Sigmoid colon (tissue), 7 donors: ENCODE results near the gene PCLO. TPM values are rescaled to one million over a fixed set of nuclear protein-coding genes. Genes with fewer than 3 reads are reported as not detected.

Experiments used
- DNase-seq: peaks from one replicate; pipeline ENCODE4 v3.0.0-alpha.2; 2019
- H3K27ac ChIP-seq, 4 donors: fragments of 200-600 bp; sonication (generic); one replicate each; pipeline ENCODE4 v1.5.1; 2016 to 2019; ENCODE audit warnings: mild to moderate bottlenecking in 1 of 4
- H3K27me3 ChIP-seq, 3 donors: fragments of 200-600 bp; sonication (generic); one replicate each; pipeline ENCODE4 v1.5.1; 2019; ENCODE audit warnings: mild to moderate bottlenecking in 1 of 3
- H3K36me3 ChIP-seq, 4 donors: fragments of 200-600 bp; sonication (generic); one replicate each; pipeline ENCODE4 v1.5.1; 2016 to 2019
- H3K4me1 ChIP-seq, 4 donors: fragments of 200-600 bp; sonication (generic); one replicate each; pipeline ENCODE4 v1.5.1; 2017 to 2019
- H3K4me3 ChIP-seq, 4 donors: fragments of 200-600 bp; sonication (generic); one replicate each; pipeline ENCODE4 v1.5.1; 2017 to 2019; ENCODE audit warnings: mild to moderate bottlenecking in 2 of 4, moderate library complexity in 1 of 4
- H3K9me3 ChIP-seq, 4 donors: fragments of 200-600 bp in 3 of 4; sonication (generic) in 3 of 4; one replicate each; pipeline versions ENCODE4 v1.5.1 to v1.6.1; 2013 to 2019
- EP300 ChIP-seq, 4 donors: sonication (generic); formaldehyde crosslinking; IDR thresholded peaks; one replicate each; pipeline ENCODE4 v1.6.1; 2017; ENCODE audit warnings: antibody characterized with exemption in 4 of 4
- POLR2A ChIP-seq, 2 donors: fragments of 450-650 bp; IDR thresholded peaks; one replicate each; pipeline ENCODE4 v1.6.1; 2016; ENCODE audit warnings: antibody characterized with exemption in 2 of 2, mild to moderate bottlenecking in 2 of 2, moderate library complexity in 2 of 2
- POLR2AphosphoS5 ChIP-seq, 4 donors: sonication (generic); formaldehyde crosslinking; IDR thresholded peaks; one replicate each; pipeline ENCODE4 v1.6.1; 2017; ENCODE audit warnings: antibody characterized with exemption in 4 of 4
- WGBS, 2 donors: extraction: QIAGEN DNeasy Blood & Tissue Kit; methylation state at CpG; one replicate each; pipeline ENCODE4 v1.1.7; 2013; 5-methylcytosine and 5-hydroxymethylcytosine counted together
- intact Hi-C: fragments of 100-400 bp; cut with DNase I; formaldehyde crosslinking; loops from one replicate; pipeline ENCODE4 v1.15.1; 2023
- polyA plus RNA-seq, 3 donors: library from polyadenylated mRNA; stranded (reverse); fragments of 200-250 nt; gene quantifications; one replicate each; pipeline ENCODE4 v1.2.3, GENCODE V29; 2013
- total RNA-seq, 4 donors: library from RNA; depleted of rRNA; stranded (reverse); fragments of >200 nt; gene quantifications; one replicate each; pipeline ENCODE4 v1.1.0, GENCODE V29; 2016
- TF ChIP-seq, protein P1 (sequence below), 4 experiments: fragments of 450-650 bp in 3 of 4; fragments of 200-600 bp in 1 of 4; IDR thresholded peaks; one replicate each; pipeline ENCODE4 v1.5.1; 2016 to 2019; ENCODE audit warnings: antibody characterized with exemption in 4 of 4, mild to moderate bottlenecking in 3 of 4, moderate library complexity in 2 of 4
- donor health status: healthy with polysubstance abuse.
- donor health status: Bipolar disorder and iron deficiency.
- donor health status: healthy.

PCLO gene, protein sequence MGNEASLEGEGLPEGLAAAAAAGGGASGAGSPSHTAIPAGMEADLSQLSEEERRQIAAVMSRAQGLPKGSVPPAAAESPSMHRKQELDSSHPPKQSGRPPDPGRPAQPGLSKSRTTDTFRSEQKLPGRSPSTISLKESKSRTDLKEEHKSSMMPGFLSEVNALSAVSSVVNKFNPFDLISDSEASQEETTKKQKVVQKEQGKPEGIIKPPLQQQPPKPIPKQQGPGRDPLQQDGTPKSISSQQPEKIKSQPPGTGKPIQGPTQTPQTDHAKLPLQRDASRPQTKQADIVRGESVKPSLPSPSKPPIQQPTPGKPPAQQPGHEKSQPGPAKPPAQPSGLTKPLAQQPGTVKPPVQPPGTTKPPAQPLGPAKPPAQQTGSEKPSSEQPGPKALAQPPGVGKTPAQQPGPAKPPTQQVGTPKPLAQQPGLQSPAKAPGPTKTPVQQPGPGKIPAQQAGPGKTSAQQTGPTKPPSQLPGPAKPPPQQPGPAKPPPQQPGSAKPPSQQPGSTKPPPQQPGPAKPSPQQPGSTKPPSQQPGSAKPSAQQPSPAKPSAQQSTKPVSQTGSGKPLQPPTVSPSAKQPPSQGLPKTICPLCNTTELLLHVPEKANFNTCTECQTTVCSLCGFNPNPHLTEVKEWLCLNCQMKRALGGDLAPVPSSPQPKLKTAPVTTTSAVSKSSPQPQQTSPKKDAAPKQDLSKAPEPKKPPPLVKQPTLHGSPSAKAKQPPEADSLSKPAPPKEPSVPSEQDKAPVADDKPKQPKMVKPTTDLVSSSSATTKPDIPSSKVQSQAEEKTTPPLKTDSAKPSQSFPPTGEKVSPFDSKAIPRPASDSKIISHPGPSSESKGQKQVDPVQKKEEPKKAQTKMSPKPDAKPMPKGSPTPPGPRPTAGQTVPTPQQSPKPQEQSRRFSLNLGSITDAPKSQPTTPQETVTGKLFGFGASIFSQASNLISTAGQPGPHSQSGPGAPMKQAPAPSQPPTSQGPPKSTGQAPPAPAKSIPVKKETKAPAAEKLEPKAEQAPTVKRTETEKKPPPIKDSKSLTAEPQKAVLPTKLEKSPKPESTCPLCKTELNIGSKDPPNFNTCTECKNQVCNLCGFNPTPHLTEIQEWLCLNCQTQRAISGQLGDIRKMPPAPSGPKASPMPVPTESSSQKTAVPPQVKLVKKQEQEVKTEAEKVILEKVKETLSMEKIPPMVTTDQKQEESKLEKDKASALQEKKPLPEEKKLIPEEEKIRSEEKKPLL (N-terminal part only)
- 1 to 10 TPM; 1.6 to 6.1 (median 3.2) TPM for total RNA-seq
- 1 to 10 TPM; 1.4 to 3.0 (median 2.8) TPM for polyA plus RNA-seq

DNA sequence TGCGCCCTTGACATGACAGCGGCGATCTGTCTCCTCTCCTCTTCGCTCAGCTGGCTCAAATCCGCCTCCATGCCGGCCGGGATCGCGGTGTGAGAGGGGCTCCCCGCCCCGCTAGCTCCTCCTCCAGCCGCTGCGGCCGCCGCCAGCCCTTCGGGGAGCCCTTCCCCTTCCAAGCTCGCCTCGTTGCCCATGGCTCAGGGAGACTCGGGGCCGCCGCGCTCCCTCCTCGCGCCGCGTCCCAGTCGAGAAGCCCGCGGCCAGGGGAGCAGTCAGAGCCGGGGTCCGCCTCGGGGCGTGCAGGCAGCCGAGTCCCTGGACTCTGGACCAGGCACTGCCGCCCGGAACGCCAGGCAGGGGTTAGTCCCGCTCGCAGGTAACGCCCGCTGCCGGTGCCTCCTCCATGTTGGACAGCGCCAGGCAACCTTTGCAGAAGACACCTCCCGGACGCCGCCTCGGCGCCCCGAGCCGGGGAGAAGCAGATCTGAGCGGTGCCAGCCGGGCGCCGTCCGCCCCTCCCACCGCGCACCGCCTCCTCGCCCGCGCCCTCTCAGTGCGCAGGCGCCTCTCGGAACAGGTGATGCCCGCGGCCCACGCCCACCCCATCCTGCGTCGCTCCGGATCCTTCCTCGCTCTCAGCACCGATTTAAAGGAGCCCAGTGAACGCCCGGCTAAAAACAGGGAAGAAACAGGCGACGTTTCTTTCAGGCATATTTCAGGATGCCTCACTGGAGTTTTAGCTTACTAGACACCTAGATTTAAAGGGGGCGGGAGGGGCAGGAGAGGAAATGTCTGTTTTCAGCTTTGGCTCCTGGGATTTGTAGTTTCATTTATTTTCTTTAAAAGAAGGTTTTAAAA lies at the start of gene PCLO:
Gene PCLO, minus strand, starts transcription at position 483 of the 855 bp plus-strand sequence. Its CDS starts 292 bp downstream, at position 191.
- Histone ChIP-seq H3K36me3 (no peaks in the 10 kb centered on the region), H3K4me1 (peaks cover 0 to 14% (median 10%) of the 10 kb centered on the region in 4 donors), H3K9me3 (no peaks in the 10 kb centered on the region), H3K4me3 (peak within 1 kb of the TSS; percentile 35 to 56 (median 50)), H3K27ac (peak within 1 kb of the TSS in 2 of 4 donors; percentile 18 to 64), H3K27me3 (peaks cover 0 to 19% (median 0%) of the 10 kb centered on the region in 3 donors)
- WGBS, 2 donors, result 1% methylated on average over 77 of the region's 77 CpGs
- DNase-seq, result peak; percentile 61
- intact Hi-C loops, result no loop called here
- TF ChIP-seq POLR2A (IDR thresholded peaks at IDR 0.05), result no peak
- TF ChIP-seq, protein P1, sequence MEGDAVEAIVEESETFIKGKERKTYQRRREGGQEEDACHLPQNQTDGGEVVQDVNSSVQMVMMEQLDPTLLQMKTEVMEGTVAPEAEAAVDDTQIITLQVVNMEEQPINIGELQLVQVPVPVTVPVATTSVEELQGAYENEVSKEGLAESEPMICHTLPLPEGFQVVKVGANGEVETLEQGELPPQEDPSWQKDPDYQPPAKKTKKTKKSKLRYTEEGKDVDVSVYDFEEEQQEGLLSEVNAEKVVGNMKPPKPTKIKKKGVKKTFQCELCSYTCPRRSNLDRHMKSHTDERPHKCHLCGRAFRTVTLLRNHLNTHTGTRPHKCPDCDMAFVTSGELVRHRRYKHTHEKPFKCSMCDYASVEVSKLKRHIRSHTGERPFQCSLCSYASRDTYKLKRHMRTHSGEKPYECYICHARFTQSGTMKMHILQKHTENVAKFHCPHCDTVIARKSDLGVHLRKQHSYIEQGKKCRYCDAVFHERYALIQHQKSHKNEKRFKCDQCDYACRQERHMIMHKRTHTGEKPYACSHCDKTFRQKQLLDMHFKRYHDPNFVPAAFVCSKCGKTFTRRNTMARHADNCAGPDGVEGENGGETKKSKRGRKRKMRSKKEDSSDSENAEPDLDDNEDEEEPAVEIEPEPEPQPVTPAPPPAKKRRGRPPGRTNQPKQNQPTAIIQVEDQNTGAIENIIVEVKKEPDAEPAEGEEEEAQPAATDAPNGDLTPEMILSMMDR (IDR thresholded peaks at IDR 0.05), result no peak
- no peak for TF ChIP-seq POLR2AphosphoS5 (IDR thresholded peaks at IDR 0.05)
- no peak for TF ChIP-seq EP300 (IDR thresholded peaks at IDR 0.05)

DNA sequence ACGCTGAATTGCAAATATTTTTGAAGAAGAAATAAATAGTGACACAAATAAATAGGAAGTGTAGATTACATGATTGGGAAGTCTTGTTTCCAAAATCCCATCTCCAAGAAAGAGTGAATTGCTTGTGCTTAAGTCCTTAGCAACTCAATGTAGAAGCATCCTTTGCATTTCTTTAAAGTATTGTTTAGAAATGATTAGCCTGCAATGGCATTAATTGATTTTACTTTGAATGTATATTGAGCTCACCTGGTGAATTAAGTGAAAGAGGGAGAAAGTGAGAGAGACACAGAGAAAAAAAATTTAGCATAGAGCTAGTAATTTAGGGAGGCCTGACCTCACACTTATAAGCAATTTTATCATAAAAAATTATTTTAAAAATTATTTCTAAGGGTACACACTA lies 49.0 kb upstream of the PCLO start:
- 73 to 86% methylated on average over 1 of the region's 1 CpG for WGBS, 2 donors
- no peak for TF ChIP-seq POLR2A (IDR thresholded peaks at IDR 0.05)
- TF ChIP-seq, protein P1 (IDR thresholded peaks at IDR 0.05), result no peak
- no peak for TF ChIP-seq EP300 (IDR thresholded peaks at IDR 0.05)
- TF ChIP-seq POLR2AphosphoS5 (IDR thresholded peaks at IDR 0.05), result no peak
- no peak for DNase-seq
- intact Hi-C loops, result no loop called here
- no peaks in the 10 kb centered on the region for H3K27me3 ChIP-seq
- H3K27ac ChIP-seq, result no peak overlapping the region
- H3K36me3 ChIP-seq, result no peaks in the 10 kb centered on the region
- no peaks in the 10 kb centered on the region for H3K4me1 ChIP-seq
- H3K9me3 ChIP-seq, result no peaks in the 10 kb centered on the region
- H3K4me3 ChIP-seq, result no peak overlapping the region

DNA sequence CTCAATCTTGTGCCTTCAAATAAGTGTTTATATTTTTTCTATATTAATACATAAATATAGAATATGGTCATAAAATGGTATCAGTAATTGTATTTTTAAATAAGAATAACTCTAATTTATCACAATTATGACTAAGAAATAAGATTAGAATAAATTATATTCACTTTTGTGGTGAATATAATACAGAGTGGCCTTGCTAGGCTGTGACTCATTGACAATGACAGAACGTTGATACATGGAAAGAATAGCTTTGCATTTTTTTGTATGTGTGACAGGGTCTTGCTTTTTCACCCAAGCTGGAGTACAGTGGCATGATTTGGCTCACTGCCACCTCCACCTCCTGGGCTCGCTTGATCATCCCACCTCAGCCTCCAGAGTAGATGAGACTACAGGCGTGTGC lies 47.8 kb upstream of the PCLO start:
- no peak overlapping the region for H3K27ac ChIP-seq
- no peaks in the 10 kb centered on the region for H3K9me3 ChIP-seq
- intact Hi-C loops, result no loop called here
- no peaks in the 10 kb centered on the region for H3K36me3 ChIP-seq
- H3K4me3 ChIP-seq, result no peak overlapping the region
- no peak for DNase-seq
- TF ChIP-seq POLR2A (IDR thresholded peaks at IDR 0.05) (no peak), EP300 (IDR thresholded peaks at IDR 0.05) (no peak), POLR2AphosphoS5 (IDR thresholded peaks at IDR 0.05) (no peak)
- TF ChIP-seq, protein P1 (IDR thresholded peaks at IDR 0.05), result no peak
- 79 to 81% methylated on average over 3 of the region's 3 CpGs for WGBS, 2 donors
- H3K27me3 ChIP-seq, result no peaks in the 10 kb centered on the region
- H3K4me1 ChIP-seq, result no peaks in the 10 kb centered on the region

DNA sequence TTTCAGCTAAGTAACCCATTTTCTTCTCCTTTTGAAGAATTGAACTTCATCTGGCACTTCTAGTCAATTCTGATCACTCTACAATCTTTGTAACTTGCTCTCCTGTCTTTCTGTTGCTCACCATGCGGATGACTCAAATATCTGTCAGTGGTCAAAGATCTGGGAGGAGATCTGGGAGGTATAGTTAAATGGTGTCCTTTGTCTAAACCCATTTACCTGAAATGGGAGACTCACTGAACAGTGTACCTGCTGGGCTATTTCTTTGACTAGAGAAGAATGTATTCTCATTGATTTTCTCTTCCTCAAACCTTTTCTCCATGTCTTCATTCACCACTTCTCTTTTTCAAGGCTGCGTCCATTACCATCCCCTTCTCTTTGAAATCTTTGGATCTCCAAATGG lies 42.0 kb upstream of the PCLO start:
- DNase-seq, result no peak
- 92 to 94% methylated on average over 2 of the region's 2 CpGs for WGBS, 2 donors
- no peak overlapping the region for H3K27ac ChIP-seq
- TF ChIP-seq POLR2AphosphoS5 (IDR thresholded peaks at IDR 0.05) (no peak), EP300 (IDR thresholded peaks at IDR 0.05) (no peak), POLR2A (IDR thresholded peaks at IDR 0.05) (no peak)
- TF ChIP-seq, protein P1 (IDR thresholded peaks at IDR 0.05), result no peak
- no peak overlapping the region for H3K4me3 ChIP-seq
- intact Hi-C loops, result no loop called here
- no peaks in the 10 kb centered on the region for H3K9me3 ChIP-seq
- H3K36me3 ChIP-seq, result no peaks in the 10 kb centered on the region
- no peaks in the 10 kb centered on the region for H3K27me3 ChIP-seq
- no peaks in the 10 kb centered on the region for H3K4me1 ChIP-seq
